OCI-LY1 (cell line): ENCODE measurements around the gene RBP4.

Experiments
- EZH2 ChIP-seq: fragments of 200-600 bp; sonication (generic), shearing (Covaris generic); IDR thresholded peaks from 2 replicates; pipeline ENCODE4 v1.8.0; 2017; ENCODE audit warnings: borderline replicate concordance, mixed run types, mild to moderate bottlenecking, antibody characterized with exemption, low read length, moderate library complexity, mixed read lengths
- TF ChIP-seq, protein P1 (sequence below): fragments of 200-600 bp; sonication (generic), shearing (Covaris generic); IDR thresholded peaks from 2 replicates; pipeline ENCODE4 v1.5.1; 2017; ENCODE audit warnings: mild to moderate bottlenecking, antibody characterized with exemption, low read length, moderate library complexity, mixed read lengths

DNA sequence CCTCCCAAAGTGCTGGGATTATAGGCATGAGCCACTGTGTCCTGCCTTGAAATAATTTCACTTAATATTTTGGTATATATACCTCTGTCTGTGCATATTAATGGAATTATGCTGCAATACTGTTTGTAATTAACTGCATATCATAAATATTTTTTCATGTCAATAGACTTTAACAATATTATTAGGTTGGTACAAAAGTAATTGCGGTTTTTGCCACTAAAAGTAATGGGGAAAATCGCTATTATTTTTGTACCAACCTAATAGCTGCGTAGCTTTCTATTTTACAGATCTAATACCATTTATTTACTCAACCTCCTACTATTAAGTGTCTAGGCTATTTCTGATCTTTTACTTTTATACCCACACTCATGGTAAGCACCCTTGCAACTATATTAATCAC, 7.4 kb upstream of the RBP4 start:
- TF ChIP-seq, protein P1, sequence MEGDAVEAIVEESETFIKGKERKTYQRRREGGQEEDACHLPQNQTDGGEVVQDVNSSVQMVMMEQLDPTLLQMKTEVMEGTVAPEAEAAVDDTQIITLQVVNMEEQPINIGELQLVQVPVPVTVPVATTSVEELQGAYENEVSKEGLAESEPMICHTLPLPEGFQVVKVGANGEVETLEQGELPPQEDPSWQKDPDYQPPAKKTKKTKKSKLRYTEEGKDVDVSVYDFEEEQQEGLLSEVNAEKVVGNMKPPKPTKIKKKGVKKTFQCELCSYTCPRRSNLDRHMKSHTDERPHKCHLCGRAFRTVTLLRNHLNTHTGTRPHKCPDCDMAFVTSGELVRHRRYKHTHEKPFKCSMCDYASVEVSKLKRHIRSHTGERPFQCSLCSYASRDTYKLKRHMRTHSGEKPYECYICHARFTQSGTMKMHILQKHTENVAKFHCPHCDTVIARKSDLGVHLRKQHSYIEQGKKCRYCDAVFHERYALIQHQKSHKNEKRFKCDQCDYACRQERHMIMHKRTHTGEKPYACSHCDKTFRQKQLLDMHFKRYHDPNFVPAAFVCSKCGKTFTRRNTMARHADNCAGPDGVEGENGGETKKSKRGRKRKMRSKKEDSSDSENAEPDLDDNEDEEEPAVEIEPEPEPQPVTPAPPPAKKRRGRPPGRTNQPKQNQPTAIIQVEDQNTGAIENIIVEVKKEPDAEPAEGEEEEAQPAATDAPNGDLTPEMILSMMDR = no peak
- no peak for TF ChIP-seq EZH2
